Esophagus squamous epithelium (tissue), 5 donors: ENCODE measurements around the gene CBR3. TPM values are rescaled to one million over a fixed set of nuclear protein-coding genes. Genes with fewer than 3 reads are reported as not detected.
"Not testable (repeated sequence)": the region's sequence is repeated elsewhere in the genome, so short reads cannot be mapped to it uniquely, and the experiment has no call there.

Experiments
- DNase-seq: peaks from one replicate; lab custom pipeline; 2025; lab: John Stamatoyannopoulos, UW
- H3K27ac ChIP-seq, 4 donors: fragments of 200-600 bp; sonication (generic); one replicate each; pipeline ENCODE4 v1.5.1; 2016 to 2019; ENCODE audit warnings: mild to moderate bottlenecking in 1 of 4
- H3K27me3 ChIP-seq, 4 donors: fragments of 200-600 bp; sonication (generic); 1 replicate in 3 of 4; 2 replicates in 1 of 4; pipeline versions ENCODE4 v1.5.1 to v1.6.0; 2017 to 2021; ENCODE audit warnings: antibody characterized with exemption in 1 of 4
- H3K36me3 ChIP-seq, 3 donors: fragments of 200-600 bp; sonication (generic); one replicate each; pipeline ENCODE4 v1.5.1; 2016 to 2019
- H3K4me1 ChIP-seq, 3 donors: fragments of 200-600 bp; sonication (generic); one replicate each; pipeline ENCODE4 v1.5.1; 2017 to 2019
- H3K4me3 ChIP-seq, 4 donors: fragments of 200-600 bp; sonication (generic); 1 replicate in 3 of 4; 2 replicates in 1 of 4; pipeline ENCODE4 v1.5.1; 2016 to 2019; ENCODE audit warnings: mild to moderate bottlenecking in 2 of 4, moderate library complexity in 1 of 4
- H3K9me3 ChIP-seq, 3 donors: fragments of 200-600 bp; sonication (generic); one replicate each; pipeline ENCODE4 v1.5.1; 2016 to 2019
- CTCF ChIP-seq, 6 experiments: fragments of 450-650 bp in 4 of 6; fragments of 200-600 bp in 2 of 6; sonication (generic) in 2 of 6; IDR thresholded peaks; one replicate each; pipeline ENCODE4 v1.5.1; 2016 to 2019; ENCODE audit warnings: antibody characterized with exemption in 6 of 6, mild to moderate bottlenecking in 4 of 6, moderate library complexity in 4 of 6
- POLR2A ChIP-seq, 4 donors: fragments of 450-650 bp; IDR thresholded peaks; one replicate each; pipeline ENCODE4 v1.6.1; 2017; ENCODE audit warnings: antibody characterized with exemption in 4 of 4, mild to moderate bottlenecking in 4 of 4, moderate library complexity in 3 of 4
- WGBS, 2 donors: methylation state at CpG; one replicate each; pipeline ENCODE4 v1.1.5; 2018; 5-methylcytosine and 5-hydroxymethylcytosine counted together
- intact Hi-C: fragments of 100-400 bp; cut with DNase I; formaldehyde crosslinking; loops from one replicate; pipeline ENCODE4 v1.15.0; 2022
- total RNA-seq, 4 donors: library from RNA; depleted of rRNA; stranded (reverse); fragments of >200 nt; gene quantifications; one replicate each; pipeline ENCODE4 v1.1.0, GENCODE V29; 2016
- donor health status: DM: yes; HTN: yes; CAD: no.

Gene CBR3
- total RNA-seq, 4 donors from 2014 or later: 67.3 to 158 (median 122) TPM

GRCh38 chr21:36132696-36133095 lies 2.2 kb upstream of the CBR3 start:
- no peak for DNase-seq

GRCh38 chr21:36135391-36136102 lies 668 bp downstream of the CBR3 start:
- 0% methylated on average over 20 to 39 of the region's 60 CpGs for WGBS, 2 donors
- TF ChIP-seq POLR2A (IDR thresholded peaks at IDR 0.05) (peak in 2 of 4 donors; percentile 67 to 85), CTCF (IDR thresholded peaks at IDR 0.05) (no peak)
- Histone ChIP-seq H3K27ac (peak overlapping the region; percentile 93 to 99 (median 99)), H3K4me3 (peak overlapping the region; percentile 75 to 96 (median 80)), H3K4me1 (peaks cover 10 to 72% (median 29%) of the 10 kb centered on the region in 3 donors), H3K27me3 (no peaks in the 10 kb centered on the region), H3K36me3 (peaks cover 0 to 28% (median 3%) of the 10 kb centered on the region in 3 donors), H3K9me3 (no peaks in the 10 kb centered on the region)
- no peak for DNase-seq
- intact Hi-C loops: no loop called here

More at GRCh38 chr21:36132696-36133095, 2.2 kb upstream of the CBR3 start:
- intact Hi-C loops: no loop called here
- no peak for TF ChIP-seq POLR2A (IDR thresholded peaks at IDR 0.05)
- TF ChIP-seq CTCF (IDR thresholded peaks at IDR 0.05): no peak
- WGBS, 2 donors: 49 to 68% methylated on average over 8 of the region's 8 CpGs
- Histone ChIP-seq H3K9me3 (no peaks in the 10 kb centered on the region), H3K36me3 (peaks cover 0 to 1% (median 0%) of the 10 kb centered on the region in 3 donors), H3K4me1 (peaks cover 20 to 88% (median 42%) of the 10 kb centered on the region in 3 donors), H3K27ac (peak overlapping the region; percentile 29 to 99 (median 96)), H3K4me3 (no peak overlapping the region), H3K27me3 (no peaks in the 10 kb centered on the region)

- peaks cover 3 to 45% (median 4%) of the 10 kb centered on the region in 3 donors for H3K36me3 ChIP-seq
- intact Hi-C loops: loop anchor here (10.0 kb wide), 1 partner anchor 185 kb away; the partner anchor contains the start of gene MORC3
- H3K27me3 ChIP-seq, DNase-seq, H3K9me3 ChIP-seq, H3K4me3 ChIP-seq: not testable (repeated sequence)
- H3K27ac ChIP-seq: peak overlapping the region in 3 of 4 donors; percentile 21 to 88 (median 22)
- 89 to 93% methylated on average over 6 to 10 of the region's 13 CpGs for WGBS, 2 donors
- H3K4me1 ChIP-seq: peaks cover 0 to 56% (median 20%) of the 10 kb centered on the region in 3 donors
These were observed 4.9 kb downstream of the CBR3 start for GRCh38 chr21:36139791-36140190.

- peak; percentile 54 for DNase-seq
- Histone ChIP-seq H3K36me3 (peaks cover 3 to 62% (median 4%) of the 10 kb centered on the region in 3 donors), H3K4me3 (no peak overlapping the region), H3K27ac (peak overlapping the region; percentile 43 to 89 (median 84)), H3K9me3 (no peaks in the 10 kb centered on the region), H3K27me3 (no peaks in the 10 kb centered on the region), H3K4me1 (peaks cover 0 to 44% (median 17%) of the 10 kb centered on the region in 3 donors)
- TF ChIP-seq POLR2A (IDR thresholded peaks at IDR 0.05) (no peak), CTCF (IDR thresholded peaks at IDR 0.05) (peak; percentile 76 to 95 (median 90))
- WGBS, 2 donors: 2 to 10% methylated on average over 5 to 6 of the region's 6 CpGs
- intact Hi-C loops: loop anchor here (10.0 kb wide), 1 partner anchor 183 kb away; the partner anchor contains the start of gene MORC3
These were observed 6.6 kb downstream of the CBR3 start for GRCh38 chr21:36141513-36141925.

GRCh38 chr21:36144233-36144632 lies 9.4 kb downstream of the CBR3 start:
- H3K4me3 ChIP-seq, H3K9me3 ChIP-seq, DNase-seq, H3K27me3 ChIP-seq: not testable (repeated sequence)
- peak overlapping the region in 3 of 4 donors; percentile 14 to 88 (median 42) for H3K27ac ChIP-seq
- intact Hi-C loops: loop anchor here (10.0 kb wide), 1 partner anchor 181 kb away; the partner anchor contains the start of gene MORC3
- WGBS, 2 donors: 44 to 67% methylated on average over 2 to 4 of the region's 6 CpGs
- peaks cover 3 to 54% (median 4%) of the 10 kb centered on the region in 3 donors for H3K36me3 ChIP-seq
- peaks cover 0 to 30% (median 4%) of the 10 kb centered on the region in 3 donors for H3K4me1 ChIP-seq

GRCh38 chr21:36145259-36145658 lies 10.4 kb downstream of the CBR3 start:
- intact Hi-C loops: loop anchor here (10.0 kb wide), 1 partner anchor 180 kb away; the partner anchor contains the start of gene MORC3
- no peak for TF ChIP-seq POLR2A (IDR thresholded peaks at IDR 0.05)
- TF ChIP-seq CTCF (IDR thresholded peaks at IDR 0.05): no peak
- Histone ChIP-seq H3K27me3 (no peaks in the 10 kb centered on the region), H3K4me1 (peaks cover 1 to 41% (median 11%) of the 10 kb centered on the region in 3 donors), H3K36me3 (peaks cover 3 to 44% (median 3%) of the 10 kb centered on the region in 3 donors), H3K27ac (peak overlapping the region in 1 of 4 donors; percentile 30), H3K4me3 (no peak overlapping the region), H3K9me3 (no peaks in the 10 kb centered on the region)
- 70 to 75% methylated on average over 3 of the region's 3 CpGs for WGBS, 2 donors
- no peak for DNase-seq
